HG02610 (cell line): ENCODE data around the gene TBPL2.
"Not testable (repeated sequence)": the region's sequence is repeated elsewhere in the genome, so short reads cannot be mapped to it uniquely, and the experiment has no call there.

Experiments used
- ATAC-seq: cut with Tn5 transposase; IDR thresholded peaks from one replicate; pipeline ENCODE4 v1.9.1; 2021; ENCODE audit warnings: mild to moderate bottlenecking, moderate library complexity; ENCODE audit not compliant: unreplicated experiment

The TBPL2 gene

GRCh38 chr14:55440385-55440784 is at the start of gene TBPL2:
Gene TBPL2, minus strand, starts transcription at chr14:55440616. Its CDS starts 167 bp downstream, at chr14:55440449.
- ATAC-seq: no peak

DNA sequence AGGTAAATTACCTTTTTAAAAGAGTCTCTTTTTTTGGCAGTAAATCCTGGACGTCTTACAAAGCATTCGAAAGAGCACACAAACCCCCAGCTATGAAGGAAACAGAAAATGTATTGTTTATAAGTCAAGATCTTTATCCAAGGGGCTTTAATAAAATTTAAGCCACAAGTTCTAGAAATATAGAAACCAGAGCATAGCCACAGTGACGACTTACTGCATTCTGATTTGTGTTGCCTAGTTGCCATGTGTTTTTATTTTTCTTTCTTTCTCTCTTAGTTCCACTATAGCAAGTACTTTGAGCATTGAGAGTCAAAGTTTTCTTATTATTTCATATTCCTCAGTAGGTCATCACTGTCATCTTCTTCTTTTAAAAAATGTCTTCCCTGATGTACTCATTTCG is 47.8 kb upstream of the TBPL2 start:
- ATAC-seq: no peak

DNA sequence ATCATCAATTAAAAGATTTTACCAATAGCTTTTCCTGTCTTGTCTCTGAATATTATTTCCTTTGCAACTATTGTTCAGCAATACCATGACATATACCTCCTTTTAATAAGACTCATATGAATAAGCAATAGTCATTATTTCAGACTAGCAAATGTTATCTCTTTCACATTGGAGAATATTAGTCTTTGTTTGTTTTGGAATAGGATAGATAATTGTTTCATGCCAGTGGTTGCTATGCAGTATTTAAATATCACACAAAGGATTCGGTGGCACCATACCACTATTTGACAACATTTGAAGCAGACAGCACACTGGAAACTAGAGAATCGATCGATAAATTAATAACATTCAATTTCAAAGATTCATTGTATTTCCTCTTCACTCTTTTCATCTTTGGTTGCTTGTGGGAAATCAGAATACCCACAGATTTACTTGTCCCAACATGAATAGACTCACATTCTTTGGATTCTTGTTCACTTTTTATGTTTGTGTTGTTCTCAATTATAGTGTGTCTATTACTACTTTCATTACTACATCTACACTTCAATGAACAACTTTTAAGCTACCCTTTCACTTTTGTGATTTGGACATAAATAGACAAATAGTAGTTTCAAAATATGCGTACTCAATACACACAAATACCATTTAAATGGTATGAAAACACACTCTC is 42.7 kb upstream of the TBPL2 start:
- ATAC-seq: no peak

- ATAC-seq: no peak
These were observed 41.4 kb upstream of the TBPL2 start for GRCh38 chr14:55481769-55482168.

DNA sequence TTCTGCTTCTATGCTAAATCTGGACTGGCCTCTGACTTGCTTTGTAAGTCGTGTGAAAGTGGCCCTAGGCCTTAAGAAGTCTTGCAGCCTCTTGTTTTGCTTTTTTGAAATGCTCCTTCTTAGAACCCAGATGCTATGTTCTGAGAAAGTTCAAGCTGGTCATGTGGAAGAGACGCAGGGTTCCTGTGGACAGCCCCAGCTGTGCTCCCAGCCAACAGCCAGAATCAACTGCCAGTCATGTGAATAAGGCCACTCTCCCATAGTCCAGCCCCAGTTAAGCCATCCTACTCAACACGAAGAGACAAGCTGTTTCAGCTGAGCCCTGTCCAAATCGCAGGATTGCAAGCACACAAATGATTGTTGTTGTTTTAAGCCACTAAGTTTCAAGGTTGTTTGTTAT is 37.3 kb upstream of the TBPL2 start:
- no peak for ATAC-seq

- not testable (repeated sequence) for ATAC-seq
These were observed 36.0 kb upstream of the TBPL2 start for GRCh38 chr14:55476448-55476847.

- ATAC-seq: no peak
These were observed 33.4 kb upstream of the TBPL2 start for GRCh38 chr14:55473786-55474185.

DNA sequence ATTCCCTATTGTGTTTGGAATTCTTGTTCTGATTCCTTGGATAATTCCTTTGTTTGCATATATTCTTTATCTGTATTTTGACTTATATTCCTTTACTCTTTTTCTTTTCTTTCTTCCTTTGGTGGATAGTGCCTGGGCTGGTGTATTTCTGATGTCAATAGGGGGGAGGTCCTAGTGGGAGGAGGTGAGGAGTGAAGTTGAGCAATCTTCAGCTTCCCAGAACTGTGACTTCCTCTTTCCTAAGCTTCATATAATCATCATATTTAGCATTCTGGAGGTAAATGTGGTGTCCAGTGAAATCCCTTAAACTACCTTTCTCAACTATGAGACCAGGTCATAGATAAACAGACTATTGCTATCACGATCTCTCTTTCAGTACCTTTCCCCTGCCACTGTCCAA is 29.6 kb upstream of the TBPL2 start:
- ATAC-seq: no peak

DNA sequence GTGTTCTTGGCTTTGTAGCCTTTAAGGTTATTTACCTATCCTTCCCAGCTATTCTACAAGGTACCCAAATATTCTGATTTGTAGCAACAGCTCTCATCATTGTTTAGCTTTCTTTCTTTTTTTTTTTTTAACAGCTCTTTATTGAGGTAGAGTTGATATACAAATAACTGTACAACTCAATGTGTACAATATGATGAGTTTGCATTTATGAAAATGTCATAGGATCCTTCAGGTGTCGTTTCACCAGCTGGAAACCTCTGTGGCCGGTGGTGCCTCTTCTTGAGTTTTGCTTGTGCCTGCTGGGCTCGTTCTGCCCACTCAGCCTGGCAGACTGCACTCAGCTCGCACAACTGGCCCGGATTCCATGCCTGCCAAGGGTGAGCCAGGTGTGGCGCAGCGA is 26.9 kb upstream of the TBPL2 start:
- ATAC-seq: no peak

DNA sequence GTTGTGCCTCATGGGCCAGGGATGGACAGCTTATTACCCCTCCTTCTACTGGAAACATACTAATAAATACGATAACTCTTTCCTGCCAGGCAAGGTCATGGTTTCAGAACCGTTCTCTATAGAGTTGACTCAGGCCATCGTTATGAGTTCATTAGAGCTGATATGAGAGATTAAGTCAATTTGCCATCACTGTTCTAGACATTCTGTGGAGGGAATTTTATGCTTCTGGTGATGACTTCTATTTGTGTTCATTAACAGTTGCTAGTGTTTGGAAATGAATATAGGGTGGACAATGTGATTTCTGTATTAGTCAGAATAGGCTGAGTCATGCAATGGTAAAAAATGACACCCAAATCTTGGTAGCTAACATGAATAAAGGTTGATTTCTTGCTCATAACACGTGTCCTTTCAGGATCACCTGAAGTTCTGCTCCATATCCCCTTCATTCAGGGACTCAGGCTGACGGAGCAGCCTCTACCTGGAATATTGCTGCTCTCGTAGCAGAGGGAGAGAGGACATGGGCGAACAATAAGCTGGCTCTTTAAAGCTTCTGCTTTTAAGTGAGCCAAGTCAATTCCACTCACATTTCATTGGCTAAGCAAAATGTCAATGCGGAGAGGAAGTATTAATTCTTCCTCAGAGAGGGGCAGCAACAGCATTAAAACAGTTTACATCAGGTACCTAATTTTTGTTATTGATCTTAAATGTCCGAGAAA is 18.5 kb upstream of the TBPL2 start:
- peak; percentile 92 for ATAC-seq

DNA sequence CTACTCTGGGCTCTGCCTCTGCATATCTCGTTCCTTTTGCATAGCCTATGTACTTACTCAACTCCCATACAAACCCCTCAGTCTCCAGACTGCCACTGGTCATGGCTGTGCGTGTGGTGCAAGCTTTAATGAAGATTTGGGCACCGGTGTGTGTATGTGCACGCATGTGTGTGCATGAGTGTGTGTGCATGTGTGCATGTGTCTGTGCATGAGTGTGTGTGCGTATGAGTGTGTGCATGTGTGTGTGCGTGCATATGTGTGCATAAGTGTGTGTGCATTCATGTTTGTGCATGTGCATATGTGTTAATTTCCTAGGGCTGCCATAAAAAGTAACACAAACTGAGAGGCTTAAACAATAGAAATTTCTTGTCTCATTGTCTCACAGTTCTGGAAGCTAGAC is 17.1 kb upstream of the TBPL2 start:
- ATAC-seq: no peak

DNA sequence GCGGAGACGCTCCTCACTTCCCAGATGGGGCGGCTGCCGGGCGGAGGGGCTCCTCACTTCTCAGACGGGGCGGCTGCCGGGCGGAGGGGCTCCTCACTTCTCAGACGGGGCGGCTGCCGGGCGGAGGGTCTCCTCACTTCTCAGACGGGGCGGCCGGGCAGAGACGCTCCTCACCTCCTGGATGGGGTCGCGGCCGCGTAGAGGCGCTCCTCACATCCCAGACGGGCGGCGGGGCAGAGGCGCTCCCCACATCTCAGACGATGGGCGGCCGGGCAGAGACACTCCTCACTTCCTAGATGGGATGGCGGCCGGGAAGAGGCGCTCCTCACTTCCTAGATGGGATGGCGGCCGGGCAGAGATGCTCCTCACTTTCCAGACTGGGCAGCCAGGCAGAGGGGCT is 16.0 kb upstream of the TBPL2 start:
- not testable (repeated sequence) for ATAC-seq

- no peak for ATAC-seq
These were observed 14.0 kb upstream of the TBPL2 start for GRCh38 chr14:55454264-55455002.

- no peak for ATAC-seq
These were observed 11.5 kb upstream of the TBPL2 start for GRCh38 chr14:55451950-55452349.

DNA sequence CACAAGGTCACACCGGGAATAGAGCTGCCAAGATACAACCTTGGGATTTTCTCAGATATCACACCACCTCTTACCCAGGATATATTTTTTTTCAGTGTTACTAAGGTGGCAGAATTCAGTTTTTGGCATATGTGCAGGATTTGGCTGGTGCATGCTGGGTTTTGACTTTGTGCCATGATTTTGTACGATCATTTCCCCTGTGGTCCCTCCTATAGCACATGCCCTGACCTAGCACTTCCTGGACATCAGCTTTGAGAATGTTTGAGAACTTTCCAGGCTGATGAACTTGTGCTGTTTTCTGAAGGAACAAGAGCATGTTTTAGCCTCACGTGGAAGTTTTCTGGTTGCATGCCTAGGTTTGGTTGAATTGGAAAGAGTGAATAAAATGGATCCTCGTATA is 11.0 kb upstream of the TBPL2 start:
- no peak for ATAC-seq

DNA sequence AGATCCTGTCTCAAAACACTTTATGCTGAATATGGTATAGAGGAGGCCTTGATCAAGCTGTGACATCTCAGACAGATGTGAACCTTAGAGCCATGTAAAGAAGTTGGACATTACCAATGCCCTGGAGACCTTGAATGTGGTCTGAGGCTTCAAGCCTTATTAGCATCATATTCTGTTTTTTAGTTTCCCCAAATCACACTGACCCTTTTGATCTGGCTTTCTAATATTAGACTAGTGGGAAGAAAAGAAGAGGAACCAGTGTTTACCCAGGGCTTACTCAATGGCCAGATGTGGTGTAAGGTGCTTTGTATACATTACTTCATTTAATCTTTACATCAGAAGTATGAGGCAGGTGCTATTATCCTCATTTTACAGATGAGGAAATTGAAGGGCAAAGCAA is 10.6 kb upstream of the TBPL2 start:
- ATAC-seq: peak; percentile 75

- ATAC-seq: peak; percentile 9
These were observed 10.1 kb upstream of the TBPL2 start for GRCh38 chr14:55450539-55450938.

GRCh38 chr14:55450124-55450523 is 9.7 kb upstream of the TBPL2 start:
- ATAC-seq: no peak

DNA sequence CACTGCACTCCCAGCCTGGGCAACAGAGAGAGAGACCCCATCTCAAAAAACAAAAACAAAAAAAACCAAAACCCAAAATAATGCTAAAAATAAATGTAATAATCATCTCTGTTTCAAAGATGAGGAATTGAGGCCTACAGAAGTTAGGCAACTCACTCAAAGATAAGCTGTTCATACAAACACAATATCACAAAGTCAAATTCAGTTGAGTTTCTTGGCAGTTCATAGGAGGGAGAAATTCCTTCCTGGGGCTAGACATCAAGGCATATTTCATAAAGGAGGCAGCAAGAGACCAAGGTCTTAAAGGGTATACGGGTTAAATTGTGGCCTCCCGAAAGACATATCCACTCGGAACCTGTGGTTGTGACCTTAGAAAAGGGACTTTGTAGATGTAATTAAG is 8.7 kb upstream of the TBPL2 start:
- no peak for ATAC-seq

DNA sequence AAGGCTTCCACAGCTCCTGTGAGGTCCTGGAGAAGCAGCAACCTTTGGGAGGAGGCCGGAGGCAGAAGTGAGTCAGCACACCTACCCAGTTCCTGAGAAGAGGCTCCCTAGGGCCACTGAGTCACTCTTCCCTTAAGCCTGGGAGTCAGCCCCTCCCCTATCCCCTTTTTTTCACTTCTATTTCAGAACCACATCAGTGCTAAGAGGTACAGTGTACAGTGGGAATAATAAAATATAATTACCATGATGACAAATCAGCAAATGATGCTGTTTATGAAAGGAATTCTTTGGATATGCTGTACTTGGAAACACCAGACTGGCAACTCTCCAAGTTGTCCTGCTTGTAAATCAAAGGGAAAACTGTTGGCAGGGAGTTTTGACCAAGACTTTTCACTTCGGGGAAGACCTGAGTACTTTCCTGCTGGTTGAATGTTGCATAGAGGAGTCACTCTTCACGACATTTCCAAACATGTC is 7.8 kb upstream of the TBPL2 start:
- no peak for ATAC-seq

DNA sequence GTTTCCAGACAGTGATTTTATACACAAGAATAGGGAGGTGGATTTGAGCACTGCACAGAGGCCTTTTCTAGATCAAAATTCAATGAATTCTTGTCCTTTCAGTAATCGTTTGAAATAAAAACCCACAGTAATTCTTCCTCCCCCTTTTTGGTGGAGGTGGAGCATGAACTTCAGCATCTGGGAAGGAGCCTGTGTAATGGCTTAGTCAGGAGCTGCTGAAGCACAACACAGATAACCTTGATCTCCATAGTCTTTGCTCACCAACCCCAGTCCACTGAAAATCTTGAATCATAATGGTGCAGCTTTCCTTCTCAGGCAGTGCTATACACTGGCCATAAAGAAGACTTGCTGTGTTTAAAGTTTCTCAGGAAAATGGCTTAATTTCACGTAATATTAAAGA is 6.4 kb upstream of the TBPL2 start:
- ATAC-seq: no peak
